SK-N-MC (cell line): Measurements from ENCODE around the gene TANGO6.

Source experiments
- EZH2 ChIP-seq: fragments of 200-600 bp; sonication (generic); IDR thresholded peaks from one replicate; pipeline ENCODE4 v1.6.1; 2017; ENCODE audit warnings: antibody characterized with exemption
- POLR2AphosphoS5 ChIP-seq: IDR thresholded peaks from 2 replicates; pipeline ENCODE4 v1.6.1; 2012; ENCODE audit warnings: mild to moderate bottlenecking, low read depth, low read length, borderline replicate concordance

GRCh38 chr16:68961778-68962402 is 118.6 kb downstream of the TANGO6 start:
- TF ChIP-seq EZH2 = no peak
- no peak for TF ChIP-seq POLR2AphosphoS5
